Adrenal gland (tissue), 19 donors: ENCODE data around the gene CA5B. TPM values are rescaled to one million over a fixed set of nuclear protein-coding genes. Genes with fewer than 3 reads are reported as not detected.

Experiments
- DNase-seq, 7 donors: peaks; one replicate each; pipeline ENCODE4 v3.0.0-alpha.2; 2019 to 2020
- H3K27ac ChIP-seq, 5 donors: fragments of 200-600 bp; sonication (generic) in 4 of 5; 1 replicate in 3 of 5; 2 replicates in 2 of 5; pipeline versions ENCODE4 v1.5.1 to v1.8.0; 2016 to 2020; ENCODE audit warnings: mild to moderate bottlenecking in 1 of 5
- H3K27me3 ChIP-seq: fragments of 200-600 bp; 2 replicates; pipeline ENCODE4 v1.8.0; 2021
- H3K36me3 ChIP-seq, 2 donors: fragments of 200-600 bp; replicated peaks in 1 of 2; 1 replicate in 1 of 2; 2 replicates in 1 of 2; pipeline versions ENCODE4 v1.5.1 to v1.8.0; 2018 to 2022
- H3K4me1 ChIP-seq, 2 donors: fragments of 200-600 bp; replicated peaks in 1 of 2; 1 replicate in 1 of 2; 2 replicates in 1 of 2; pipeline versions ENCODE4 v1.5.1 to v1.8.0; 2018 to 2021
- H3K4me3 ChIP-seq, 4 donors: fragments of 200-600 bp; sonication (generic) in 3 of 4; one replicate each; pipeline ENCODE4 v1.5.1; 2016 to 2018
- H3K9me3 ChIP-seq, 3 donors: fragments of 200-600 bp; sonication (generic) in 1 of 3; replicated peaks in 1 of 3; 1 replicate in 2 of 3; 2 replicates in 1 of 3; pipeline versions ENCODE4 v1.5.1 to v1.8.0; 2016 to 2021
- CTCF ChIP-seq, 6 experiments: fragments of 450-650 bp in 4 of 6; fragments of 200-600 bp in 2 of 6; sonication (generic) in 1 of 6; IDR thresholded peaks; 1 replicate in 5 of 6; 2 replicates in 1 of 6; pipeline versions ENCODE4 v1.5.1 to v1.8.0; 2016 to 2021; ENCODE audit warnings: antibody characterized with exemption in 6 of 6, mild to moderate bottlenecking in 2 of 6, moderate library complexity in 1 of 6
- POLR2A ChIP-seq, 2 donors: fragments of 450-650 bp; IDR thresholded peaks; one replicate each; pipeline ENCODE4 v1.6.1; 2017; ENCODE audit warnings: antibody characterized with exemption in 2 of 2, mild to moderate bottlenecking in 2 of 2, moderate library complexity in 1 of 2
- WGBS, 4 donors: extraction: QIAGEN DNeasy Blood & Tissue Kit in 2 of 4; methylation state at CpG; one replicate each; pipeline versions ENCODE4 v1.1.5 to v1.1.7; 2013 to 2017; 5-methylcytosine and 5-hydroxymethylcytosine counted together
- intact Hi-C, 2 donors: fragments of 100-400 bp; cut with DNase I; formaldehyde crosslinking; loops; one replicate each; pipeline versions ENCODE4 v1.14.1 to v1.15.0; 2022 to 2023
- long read RNA-seq, 10 donors: library from polyadenylated mRNA in 3 of 10; unstranded in 2 of 10; stranded (forward) in 1 of 10; transcript quantifications; one replicate each; pipeline ENCODE4 v2.0.0 and lab custom pipeline, GENCODE V29; 2021 to 2026
- polyA plus RNA-seq, 3 donors: library from polyadenylated mRNA; stranded (reverse); fragments of 200-250 nt in 2 of 3; fragments of 350-450 nt in 1 of 3; fragmentation: Illumina TruSeq in 1 of 3; extraction: RNeasy Lipid Tissue Mini Kit (QIAGEN cat#74804) in 1 of 3; gene quantifications; one replicate each; pipeline ENCODE4 v1.2.3, GENCODE V29; 2013 to 2014
- total RNA-seq, 9 donors: library from RNA; depleted of rRNA in 4 of 9; stranded (reverse); fragments of >200 nt in 4 of 9; fragments of 120-200 nt in 1 of 9; fragmentation: NEBNext Ultra II Directional in 1 of 9; extraction: Animal tissue kit (Norgen Biotek cat#: 25700) in 1 of 9; gene quantifications; one replicate each; pipeline versions ENCODE4 v1.1.0 to v1.2.4, GENCODE V29; 2013 to 2023
- donor health status: healthy with polysubstance abuse.
- donor health status: Bipolar disorder and iron deficiency.
- donor health status: DM: yes; HTN: yes; CAD: no.
- donor health status: DM: no; HTN: no; CAD: no.
- donor health status: DM: no; HTN: no; CAD: no.
- donor health status: DM: yes; HTN: yes; CAD: no.

CA5B gene
- total RNA-seq = 10 to 100 TPM in 5 of 9 donors, 1 to 10 TPM in 4; 3.3 to 21.6 (median 13.7) TPM
- 1 to 10 TPM; 2.5 to 6.7 (median 4.6) TPM for polyA plus RNA-seq
- long read RNA-seq, donor 1, full-length matches to known transcripts = 5 of 5 reads
- long read RNA-seq, donor 1, partial matches to known transcripts = 0 of 5 reads
- long read RNA-seq, donor 1, other reads (novel, unspliced or antisense) = 0 of 5 reads
- long read RNA-seq, donor 2, full-length matches to known transcripts = 5 of 13 reads
- long read RNA-seq, donor 2, partial matches to known transcripts = 8 of 13 reads
- long read RNA-seq, donor 2, other reads (novel, unspliced or antisense) = 0 of 13 reads
- long read RNA-seq, donor 3, full-length matches to known transcripts = 3 of 3 reads
- long read RNA-seq, donor 3, partial matches to known transcripts = 0 of 3 reads
- long read RNA-seq, donor 3, other reads (novel, unspliced or antisense) = 0 of 3 reads
- long read RNA-seq, donor 4, partial matches to known transcripts = 0 of 1 reads
- long read RNA-seq, donor 4, other reads (novel, unspliced or antisense) = 1 of 1 reads
- long read RNA-seq, donor 5, full-length matches to known transcripts = 2 of 4 reads
- long read RNA-seq, donor 5, partial matches to known transcripts = 0 of 4 reads
- long read RNA-seq, donor 5, other reads (novel, unspliced or antisense) = 2 of 4 reads
- long read RNA-seq, donor 6, partial matches to known transcripts = 0 of 1 reads
- long read RNA-seq, donor 6, other reads (novel, unspliced or antisense) = 1 of 1 reads
- long read RNA-seq, donor 7, full-length matches to known transcripts = 2 of 2 reads
- long read RNA-seq, donor 7, partial matches to known transcripts = 0 of 2 reads
- long read RNA-seq, donor 7, other reads (novel, unspliced or antisense) = 0 of 2 reads
- long read RNA-seq, donor 8, full-length matches to known transcripts = 4 of 4 reads
- long read RNA-seq, donor 8, partial matches to known transcripts = 0 of 4 reads
- long read RNA-seq, donor 8, other reads (novel, unspliced or antisense) = 0 of 4 reads
- long read RNA-seq, donor 9, full-length matches to known transcripts = 2 of 2 reads
- long read RNA-seq, donor 9, partial matches to known transcripts = 0 of 2 reads
- long read RNA-seq, donor 9, other reads (novel, unspliced or antisense) = 0 of 2 reads
- long read RNA-seq, donor 10, full-length matches to known transcripts = 3 of 3 reads
- long read RNA-seq, donor 10, partial matches to known transcripts = 0 of 3 reads
- long read RNA-seq, donor 10, other reads (novel, unspliced or antisense) = 0 of 3 reads

- 4 to 19% (median 6%) methylated on average over 4 to 55 of the region's 55 CpGs for whole genome bisulfite sequencing, 4 donors
- Histone ChIP-seq H3K27me3 (no peaks in the 10 kb centered on the region), H3K36me3 (no peaks in the 10 kb centered on the region), H3K9me3 (no peaks in the 10 kb centered on the region), H3K4me1 (no peaks in the 10 kb centered on the region), H3K4me3 (peak within 1 kb of the TSS in 2 of 4 donors; percentile 21 to 51), H3K27ac (peak within 1 kb of the TSS in 3 of 5 donors; percentile 6 to 56 (median 26))
- intact Hi-C loops = no loop called here
- DNase-seq = peak; percentile 94 to 97 (median 97)
- TF ChIP-seq CTCF (IDR thresholded peaks at IDR 0.05) = no peak
- peak in 1 of 2 donors; percentile 57 for TF ChIP-seq POLR2A (IDR thresholded peaks at IDR 0.05)
These were observed at the start of gene CA5B for GRCh38 chrX:15737959-15738902. Gene CA5B, plus strand, starts transcription at chrX:15738270. Its CDS starts 11,754 bp downstream, at chrX:15750024.

- Histone ChIP-seq H3K27ac (peak overlapping the region in 2 of 5 donors; percentile 5 to 42), H3K36me3 (peaks cover 0 to 19% of the 10 kb centered on the region in 2 donors)
These were observed 43.1 kb upstream of the CA5B start for GRCh38 chrX:15694941-15695451.

GRCh38 chrX:15696516-15696915 lies 41.6 kb upstream of the CA5B start:
- no peak for TF ChIP-seq CTCF (IDR thresholded peaks at IDR 0.05)
- no peak for TF ChIP-seq POLR2A (IDR thresholded peaks at IDR 0.05)
- 64 to 99% (median 92%) methylated on average over 3 of the region's 3 CpGs for WGBS, 4 donors
- H3K27ac ChIP-seq = no peak overlapping the region
- H3K36me3 ChIP-seq = peaks cover 0 to 11% of the 10 kb centered on the region in 2 donors
- H3K9me3 ChIP-seq = no peaks in the 10 kb centered on the region
- no peaks in the 10 kb centered on the region for H3K4me1 ChIP-seq
- intact Hi-C loops = no loop called here
- DNase-seq = no peak
- no peaks in the 10 kb centered on the region for H3K27me3 ChIP-seq
- no peak overlapping the region for H3K4me3 ChIP-seq

More at GRCh38 chrX:15694941-15695451, 43.1 kb upstream of the CA5B start:
- no peaks in the 10 kb centered on the region for H3K9me3 ChIP-seq
- H3K4me1 ChIP-seq = no peaks in the 10 kb centered on the region
- intact Hi-C loops = no loop called here
- no peak for TF ChIP-seq CTCF (IDR thresholded peaks at IDR 0.05)
- no peak for TF ChIP-seq POLR2A (IDR thresholded peaks at IDR 0.05)
- no peaks in the 10 kb centered on the region for H3K27me3 ChIP-seq
- peak in 3 of 7 donors; percentile 2 to 50 (median 33) for DNase-seq
- 44 to 88% (median 63%) methylated on average over 6 of the region's 6 CpGs for WGBS, 4 donors
- no peak overlapping the region for H3K4me3 ChIP-seq
